ENCODE results near the gene HOXC12.
A peak's percentile ranks its signal among the peaks of the same experiment; 100 is the strongest.

Gene HOXC12

GRCh38 chr12:54004063-54004840, 49.5 kb downstream of the HOXC12 start:
- peaks cover 28% of the 10 kb centered on the region for H3K36me3 Mint-ChIP-seq (ENCODE audit: low read depth)
- H3K4me3 Mint-ChIP-seq, result peak overlapping the region; percentile 95 to 99 (median 96)
- H3K4me1 Mint-ChIP-seq, result peaks cover 69% of the 10 kb centered on the region
- TF ChIP-seq, protein P1, sequence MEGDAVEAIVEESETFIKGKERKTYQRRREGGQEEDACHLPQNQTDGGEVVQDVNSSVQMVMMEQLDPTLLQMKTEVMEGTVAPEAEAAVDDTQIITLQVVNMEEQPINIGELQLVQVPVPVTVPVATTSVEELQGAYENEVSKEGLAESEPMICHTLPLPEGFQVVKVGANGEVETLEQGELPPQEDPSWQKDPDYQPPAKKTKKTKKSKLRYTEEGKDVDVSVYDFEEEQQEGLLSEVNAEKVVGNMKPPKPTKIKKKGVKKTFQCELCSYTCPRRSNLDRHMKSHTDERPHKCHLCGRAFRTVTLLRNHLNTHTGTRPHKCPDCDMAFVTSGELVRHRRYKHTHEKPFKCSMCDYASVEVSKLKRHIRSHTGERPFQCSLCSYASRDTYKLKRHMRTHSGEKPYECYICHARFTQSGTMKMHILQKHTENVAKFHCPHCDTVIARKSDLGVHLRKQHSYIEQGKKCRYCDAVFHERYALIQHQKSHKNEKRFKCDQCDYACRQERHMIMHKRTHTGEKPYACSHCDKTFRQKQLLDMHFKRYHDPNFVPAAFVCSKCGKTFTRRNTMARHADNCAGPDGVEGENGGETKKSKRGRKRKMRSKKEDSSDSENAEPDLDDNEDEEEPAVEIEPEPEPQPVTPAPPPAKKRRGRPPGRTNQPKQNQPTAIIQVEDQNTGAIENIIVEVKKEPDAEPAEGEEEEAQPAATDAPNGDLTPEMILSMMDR (IDR thresholded peaks at IDR 0.05; ENCODE audit: unreplicated experiment in 3 of 3), result no peak
- peaks cover 44% of the 10 kb centered on the region for H3K27me3 Mint-ChIP-seq (ENCODE audit: low read depth)
- peak overlapping the region; percentile 95 to 100 (median 100) for H3K27ac Mint-ChIP-seq
- no peaks in the 10 kb centered on the region for H3K9me3 Mint-ChIP-seq

DNA sequence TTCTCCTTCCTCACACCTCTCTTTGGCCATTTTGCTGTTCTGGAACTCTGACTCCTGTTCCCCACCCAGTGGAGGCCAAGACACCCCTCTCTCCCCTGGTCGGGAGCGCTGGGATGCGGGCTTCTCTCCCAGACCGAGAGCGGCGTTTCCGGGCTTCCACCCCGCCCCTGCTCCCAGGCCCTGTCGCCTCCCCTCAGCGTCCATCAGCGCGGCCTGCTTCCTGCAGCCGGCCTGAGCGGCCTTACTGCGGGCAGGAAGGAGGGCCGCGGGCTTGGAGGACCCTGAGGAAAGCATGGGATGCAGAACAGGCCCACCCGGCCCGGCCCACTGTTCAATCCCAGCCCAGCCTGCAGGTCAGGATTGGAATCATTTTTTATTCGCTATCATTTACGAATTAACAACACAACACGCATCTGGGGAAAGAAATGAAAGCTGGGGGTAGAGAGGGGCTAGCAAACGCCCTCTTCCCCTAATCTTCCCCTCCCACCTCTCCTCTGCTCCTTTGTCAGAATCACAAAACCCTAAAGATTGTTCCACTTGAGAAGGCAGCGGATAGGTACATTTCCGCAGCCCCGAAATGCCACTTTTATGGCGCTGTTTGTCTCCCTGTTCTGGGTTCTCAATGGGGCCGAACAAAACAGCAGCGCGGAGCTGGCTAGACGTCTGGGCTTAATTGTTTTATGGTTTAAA, 50.3 kb downstream of the HOXC12 start:
- Mint-ChIP-seq H3K9me3 (no peaks in the 10 kb centered on the region), H3K27me3 (ENCODE audit: low read depth) (peaks cover 48% of the 10 kb centered on the region), H3K36me3 (ENCODE audit: low read depth) (peaks cover 28% of the 10 kb centered on the region), H3K27ac (peak overlapping the region; percentile 95 to 100 (median 100)), H3K4me3 (peak overlapping the region; percentile 95 to 99 (median 96)), H3K4me1 (peaks cover 69% of the 10 kb centered on the region)
- TF ChIP-seq, protein P1 (IDR thresholded peaks at IDR 0.05; ENCODE audit: unreplicated experiment in 3 of 3), result no peak

GRCh38 chr12:54005531-54005852, 50.8 kb downstream of the HOXC12 start:
- peaks cover 28% of the 10 kb centered on the region for H3K36me3 Mint-ChIP-seq (ENCODE audit: low read depth)
- no peaks in the 10 kb centered on the region for H3K9me3 Mint-ChIP-seq
- peaks cover 53% of the 10 kb centered on the region for H3K27me3 Mint-ChIP-seq (ENCODE audit: low read depth)
- peak overlapping the region; percentile 95 to 99 (median 96) for H3K4me3 Mint-ChIP-seq
- peaks cover 73% of the 10 kb centered on the region for H3K4me1 Mint-ChIP-seq
- TF ChIP-seq, protein P1 (IDR thresholded peaks at IDR 0.05; ENCODE audit: unreplicated experiment in 3 of 3), result no peak
- H3K27ac Mint-ChIP-seq, result peak overlapping the region; percentile 95 to 100 (median 100)

DNA sequence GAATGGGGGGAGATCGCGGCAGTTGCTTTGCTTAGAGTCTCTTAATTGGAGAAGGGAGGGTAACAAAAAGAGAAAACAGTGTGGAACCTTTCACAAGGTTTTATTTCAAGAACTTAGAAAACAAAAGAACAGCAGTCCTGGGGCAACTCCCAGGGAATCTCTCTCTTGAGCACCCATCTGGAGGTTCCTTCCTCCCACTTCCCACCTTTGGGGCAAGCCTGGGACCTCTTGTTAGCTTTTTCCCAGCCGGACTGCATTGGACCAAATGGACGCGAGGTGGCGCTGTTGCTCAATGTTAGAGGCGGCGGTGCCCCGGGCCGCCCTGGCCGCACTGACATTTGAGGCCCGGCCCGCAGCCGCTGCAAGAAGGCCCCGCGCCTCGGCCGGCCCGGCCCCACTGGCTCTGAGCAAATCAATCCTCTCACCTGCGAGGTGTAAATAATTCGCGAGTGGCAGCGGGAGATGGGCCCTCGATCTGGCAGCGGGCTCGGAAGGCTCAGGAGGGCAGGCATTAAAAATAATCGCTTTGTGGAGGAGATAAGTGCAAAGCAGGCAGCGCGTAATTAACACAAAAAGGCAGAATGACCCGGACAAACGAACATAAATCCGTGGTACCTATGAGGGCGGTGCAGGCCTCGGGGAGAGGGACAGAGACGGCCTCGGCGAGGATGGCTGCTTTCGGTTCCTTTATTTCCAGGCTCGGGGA, 51.3 kb downstream of the HOXC12 start:
- H3K4me1 Mint-ChIP-seq, result peaks cover 77% of the 10 kb centered on the region
- peaks cover 28% of the 10 kb centered on the region for H3K36me3 Mint-ChIP-seq (ENCODE audit: low read depth)
- H3K27ac Mint-ChIP-seq, result peak overlapping the region; percentile 95 to 100 (median 100)
- peak overlapping the region; percentile 95 to 99 (median 96) for H3K4me3 Mint-ChIP-seq
- peaks cover 55% of the 10 kb centered on the region for H3K27me3 Mint-ChIP-seq (ENCODE audit: low read depth)
- TF ChIP-seq, protein P1 (IDR thresholded peaks at IDR 0.05; ENCODE audit: unreplicated experiment in 3 of 3), result peak; percentile 94 to 96 (median 95)
- no peaks in the 10 kb centered on the region for H3K9me3 Mint-ChIP-seq

DNA sequence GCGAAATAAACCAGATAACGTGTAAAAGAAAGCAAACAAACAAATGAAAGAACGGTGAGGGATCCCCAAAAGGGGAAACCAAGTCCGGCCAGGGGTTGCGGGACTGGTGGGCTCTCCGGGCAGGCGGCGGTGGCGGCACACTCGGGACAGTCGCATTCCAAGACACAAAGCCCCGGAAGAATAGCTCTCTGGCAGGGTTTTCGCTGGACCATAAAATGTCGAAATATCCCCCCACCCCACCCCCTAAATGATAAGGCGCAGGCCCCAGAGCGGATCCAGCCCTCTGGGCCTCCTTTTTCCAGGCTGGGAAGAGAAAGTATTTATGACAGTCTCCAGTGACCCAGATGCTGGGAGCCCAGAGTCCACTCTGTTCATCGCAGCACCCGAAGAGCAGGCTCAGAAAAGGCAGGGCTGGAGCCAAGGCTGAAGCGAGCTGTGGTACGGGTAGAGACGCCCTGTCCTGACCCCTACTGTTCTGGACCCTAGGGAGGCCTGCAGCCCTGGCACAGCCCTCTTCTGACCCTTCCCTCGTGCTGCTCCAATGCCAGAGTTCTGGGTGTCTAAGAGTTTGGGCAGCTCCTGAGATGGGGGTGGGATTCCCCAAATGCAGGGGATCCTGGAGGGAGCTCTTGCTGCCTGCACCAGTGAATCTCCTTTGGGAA, 52.0 kb downstream of the HOXC12 start:
- Mint-ChIP-seq H3K27me3 (ENCODE audit: low read depth) (peaks cover 58% of the 10 kb centered on the region), H3K27ac (peak overlapping the region; percentile 95 to 100 (median 100)), H3K4me3 (peak overlapping the region; percentile 95 to 99 (median 96)), H3K4me1 (peaks cover 81% of the 10 kb centered on the region), H3K9me3 (no peaks in the 10 kb centered on the region), H3K36me3 (ENCODE audit: low read depth) (peaks cover 28% of the 10 kb centered on the region)
- TF ChIP-seq, protein P1 (IDR thresholded peaks at IDR 0.05; ENCODE audit: unreplicated experiment in 3 of 3), result no peak
